HepG2 (cell line): Measurements from ENCODE around the gene ZNF385B. TPM values are rescaled to one million over a fixed set of nuclear protein-coding genes. Genes with fewer than 3 reads are reported as not detected.

Source experiments
- ATAC-seq: fragments of 200-7000 bp; cut with Tn5 transposase; 3 replicates; pipeline ENCODE4 v1.9.1; 2020; ENCODE audit warnings: mild to moderate bottlenecking, moderate library complexity
- BruUV-seq: library from RNA; stranded (reverse); fragments of 400-500 nt; replicated peaks from 2 replicates; lab custom pipeline; 2021; lab: Mats Ljungman, UMichigan
- CTCF ChIA-PET: fragments of 300-600 bp; formaldehyde crosslinking; extraction: SDS; loops from one replicate; lab custom pipeline; 2021; ENCODE audit warnings: low total read pairs, inconsistent platforms, low intra/inter-chr PET ratio; lab: Yijun Ruan, JAX
- POLR2A ChIA-PET: fragments of 350-600 bp; sonication (Branson Sonifier 250); formaldehyde crosslinking; loops from one replicate; lab custom pipeline; 2020; ENCODE audit warnings: antibody characterized with exemption, inconsistent platforms; lab: Yijun Ruan, JAX
- DNase-seq: peaks from one replicate; pipeline ENCODE4 v3.0.0-alpha.2; 2015; ENCODE audit warnings: low spot score
- FAIRE-seq: peaks from 3 replicates; lab custom pipeline; 2011; peaks lifted over from hg19 to GRCh38; lab: Jason Lieb, UNC
- H2AFZ ChIP-seq: one replicate; pipeline ENCODE4 v1.6.1; 2011; ENCODE audit warnings: low read length, inconsistent platforms
- H3K27ac ChIP-seq: fragments of 300-600 bp; 3 replicates; pipeline ENCODE4 v1.8.0; 2011; ENCODE audit warnings: mixed run types, mild to moderate bottlenecking, mixed read lengths, low read length, inconsistent platforms; ENCODE audit not compliant: insufficient read depth; ENCODE audit errors: extremely low read length
- H3K27me3 ChIP-seq, 2 experiments: fragments of 200-600 bp in 1 of 2; 2 replicates in 1 of 2; 3 replicates in 1 of 2; pipeline versions ENCODE4 v1.6.0 to v1.8.0; 2011; ENCODE audit warnings: low read length in 2 of 2, mild to moderate bottlenecking in 2 of 2, moderate library complexity in 2 of 2, inconsistent platforms in 1 of 2; ENCODE audit not compliant: insufficient read depth in 2 of 2, control insufficient read depth in 1 of 2
- H3K36me3 ChIP-seq, 2 experiments: fragments of 200-600 bp in 1 of 2; replicated peaks in 1 of 2; 2 replicates in 1 of 2; 3 replicates in 1 of 2; pipeline versions ENCODE4 v1.5.1 to v1.8.0; 2011; ENCODE audit warnings: low read length in 2 of 2, inconsistent platforms in 1 of 2; ENCODE audit not compliant: insufficient read depth in 2 of 2, control insufficient read depth in 1 of 2
- H3K4me1 ChIP-seq: 2 replicates; pipeline ENCODE4 v1.5.1; 2012; ENCODE audit warnings: low read length, inconsistent platforms; ENCODE audit not compliant: insufficient read depth
- H3K4me2 ChIP-seq: 2 replicates; pipeline ENCODE4 v1.6.0; 2011; ENCODE audit warnings: low read depth, low read length, inconsistent platforms
- H3K4me3 ChIP-seq, 3 experiments: fragments of 200-600 bp in 1 of 3; sonication (generic), shearing (Covaris generic) in 1 of 3; replicated peaks in 1 of 3; 2 replicates each; pipeline ENCODE4 v1.5.1; 2011 to 2016; ENCODE audit warnings: low read length in 3 of 3, inconsistent platforms in 2 of 3, low read depth in 2 of 3, mild to moderate bottlenecking in 2 of 3, control low read depth in 1 of 3, mixed read lengths in 1 of 3; ENCODE audit not compliant: insufficient read depth in 1 of 3
- H3K79me2 ChIP-seq: one replicate; pipeline ENCODE4 v1.6.1; 2011; ENCODE audit warnings: low read length, inconsistent platforms; ENCODE audit not compliant: insufficient read depth
- H3K9ac ChIP-seq: 2 replicates; pipeline ENCODE4 v1.6.0; 2011; ENCODE audit warnings: mild to moderate bottlenecking, low read depth, low read length, inconsistent platforms; ENCODE audit not compliant: insufficient read depth
- H3K9me3 ChIP-seq: 2 replicates; pipeline ENCODE4 v1.5.1; 2012; ENCODE audit warnings: mild to moderate bottlenecking, low read length
- H4K20me1 ChIP-seq: 2 replicates; pipeline ENCODE4 v1.6.0; 2011; ENCODE audit warnings: inconsistent platforms, mild to moderate bottlenecking, low read length, moderate library complexity; ENCODE audit not compliant: insufficient read depth
- CEBPB ChIP-seq: IDR thresholded peaks from 2 replicates; pipeline ENCODE4 v1.6.1; 2011; ENCODE audit warnings: low read depth, low read length, improper control_type of control experiment, borderline replicate concordance
- CEBPG ChIP-seq: IDR thresholded peaks from 2 replicates; pipeline ENCODE4 v1.6.1; 2016
- HNF4G ChIP-seq, 2 experiments: sonication (generic) in 1 of 2; formaldehyde crosslinking in 1 of 2; IDR thresholded peaks; 2 replicates each; pipeline versions ENCODE4 v1.4.0 to v1.6.1; 2011 to 2020; ENCODE audit warnings: borderline replicate concordance in 2 of 2, low read depth in 2 of 2, mild to moderate bottlenecking in 2 of 2, low read length in 1 of 2, missing genetic modification reagents in 1 of 2, moderate library complexity in 1 of 2
- MLX ChIP-seq: IDR thresholded peaks from 2 replicates; pipeline ENCODE4 v1.6.1; 2016
- NFIB ChIP-seq: sonication (generic); formaldehyde crosslinking; IDR thresholded peaks from 2 replicates; pipeline ENCODE4 v1.9.0; 2021; ENCODE audit warnings: missing genetic modification reagents, mild to moderate bottlenecking, borderline replicate concordance
- NFIC ChIP-seq: IDR thresholded peaks from 2 replicates; pipeline ENCODE4 v1.6.1; 2012; ENCODE audit warnings: mild to moderate bottlenecking, low read length, inconsistent platforms
- ZBTB25 ChIP-seq: IDR thresholded peaks from 2 replicates; pipeline ENCODE4 v1.6.1; 2018; ENCODE audit warnings: missing genetic modification reagents
- ZNF18 ChIP-seq: sonication (generic); formaldehyde crosslinking; IDR thresholded peaks from 2 replicates; pipeline ENCODE4 v1.8.0; 2022; ENCODE audit warnings: mild to moderate bottlenecking, missing genetic modification reagents; ENCODE audit not compliant: insufficient replicate concordance
- ZNF629 ChIP-seq: sonication (generic); formaldehyde crosslinking; conservative IDR thresholded peaks from 2 replicates; pipeline ENCODE4 v1.5.0; 2020; ENCODE audit warnings: missing genetic modification reagents
- ZNF7 ChIP-seq: IDR thresholded peaks from 2 replicates; pipeline ENCODE4 v1.6.1; 2016; ENCODE audit warnings: missing biosample characterization, missing genetic modification reagents
- WGBS: methylation state at CpG from one replicate; pipeline ENCODE4 v1.1.6; 2017; ENCODE audit warnings: low lambda C conversion rate; 5-methylcytosine and 5-hydroxymethylcytosine counted together
- in situ Hi-C: cut with HindIII; loops from 2 replicates; pipeline ENCODE4 v1.10.0; 2017; ENCODE audit warnings: low pct_unique_long_range_greater_than_20kb; ENCODE audit not compliant: extremely low pct_ligation_motif_present
- intact Hi-C: fragments of 100-400 bp; cut with micrococcal nuclease; formaldehyde crosslinking; loops from one replicate; pipeline ENCODE4 v1.10.0; 2022; ENCODE audit not compliant: unreplicated experiment
- polyA plus RNA-seq, 8 experiments: library from polyadenylated mRNA; depleted of rRNA in 3 of 8; stranded (reverse) in 7 of 8; unstranded in 1 of 8; fragments of >200 nt; fragmentation: Illumina TruSeq in 4 of 8; extraction: Trizol in 4 of 8; gene quantifications; 2 replicates each; pipeline versions ENCODE4 v1.2.1 to v1.2.3, GENCODE V29; 2011 to 2016; ENCODE audit warnings: low read depth in 4 of 8, missing spikeins in 1 of 8, mixed read lengths in 1 of 8; ENCODE audit not compliant: insufficient read depth in 1 of 8
- total RNA-seq, 5 experiments: library from RNA; depleted of rRNA; stranded (reverse); fragments of >200 nt; fragmentation: Illumina TruSeq; extraction: Trizol; gene quantifications; 2 replicates each; pipeline ENCODE4 v1.2.3, GENCODE V29; 2016; ENCODE audit warnings: low read depth in 1 of 5

The ZNF385B gene
- total and polyA plus RNA-seq, 2 of the 13 experiments (the other 11 are each of a cell fraction or from before 2014, with no cell fraction given) = 3.3 to 6.7 TPM

- Histone ChIP-seq H3K4me1 (peaks cover 33% of the 10 kb centered on the region), H3K9me3 (no peaks in the 10 kb centered on the region), H3K27ac (peak overlapping the region; percentile 10), H3K9ac (no peak overlapping the region), H3K36me3 (no peaks in the 10 kb centered on the region), H3K4me2 (no peak overlapping the region; the same call in 1 of the 2 replicates), H2AFZ (no peak overlapping the region), H3K27me3 (no peaks in the 10 kb centered on the region), H3K79me2 (no peaks in the 10 kb centered on the region), H4K20me1 (no peaks in the 10 kb centered on the region), H3K4me3 (no peak overlapping the region)
- 95% methylated on average over 4 of the region's 4 CpGs for WGBS
- POLR2A ChIA-PET = interaction anchor here (1.4 kb wide), 1 partner anchor 30 kb away, joined by 3 read pairs; no protein-coding TSS in a partner anchor
- FAIRE-seq (no peak), DNase-seq (no peak)
- CTCF ChIA-PET = no interaction called here
- in situ Hi-C loops = no loop called here
- BruUV-seq = no TSS peak
- TF ChIP-seq NFIC (0 out of 2 replicates have a peak, but pooled peaks have one; percentile 19), ZNF629 (CRISPR knock-in tag) (peak; percentile 75), ZNF18 (no peak), NFIB (CRISPR knock-in tag) (no peak), CEBPB (peak; percentile 58; the same call in 1 of the 2 replicates), CEBPG (peak; percentile 38; the same call in 1 of the 2 replicates), HNF4G (IDR thresholded peaks at IDR 0.05; ENCODE audit: borderline replicate concordance, low read depth, low read length) (peak; percentile 42; the same call in 1 of the 2 replicates), HNF4G (CRISPR knock-in tag; IDR thresholded peaks at IDR 0.05; ENCODE audit: borderline replicate concordance, low read depth) (no peak), MLX (CRISPR knock-in tag) (no peak), ZNF7 (CRISPR knock-in tag) (peak; percentile 30; the same call in 1 of the 2 replicates), ZBTB25 (CRISPR knock-in tag) (0 out of 2 replicates have a peak, but pooled peaks have one; percentile 11)
- TF ChIP-seq, all 625 proteins: peak for 7
- ATAC-seq = no peak
- intact Hi-C loops = no loop called here
Measured at GRCh38 chr2:179550849-179551248, 310.6 kb downstream of the ZNF385B start.
